Transverse colon (tissue), 3 donors: ENCODE data around the gene APEX2.

ENCODE experiments used
- POLR2A ChIP-seq: fragments of 450-650 bp; IDR thresholded peaks from one replicate; pipeline ENCODE4 v1.6.1; 2016; ENCODE audit warnings: antibody characterized with exemption, mild to moderate bottlenecking, moderate library complexity
- TF ChIP-seq, protein P1 (sequence below), 5 experiments: fragments of 200-600 bp in 3 of 5; fragments of 450-650 bp in 2 of 5; sonication (generic) in 3 of 5; IDR thresholded peaks; 1 replicate in 2 of 5; 2 replicates in 3 of 5; pipeline ENCODE4 v1.5.1; 2016 to 2017; ENCODE audit warnings: antibody characterized with exemption in 5 of 5, inconsistent platforms in 3 of 5, mild to moderate bottlenecking in 2 of 5, moderate library complexity in 1 of 5

DNA sequence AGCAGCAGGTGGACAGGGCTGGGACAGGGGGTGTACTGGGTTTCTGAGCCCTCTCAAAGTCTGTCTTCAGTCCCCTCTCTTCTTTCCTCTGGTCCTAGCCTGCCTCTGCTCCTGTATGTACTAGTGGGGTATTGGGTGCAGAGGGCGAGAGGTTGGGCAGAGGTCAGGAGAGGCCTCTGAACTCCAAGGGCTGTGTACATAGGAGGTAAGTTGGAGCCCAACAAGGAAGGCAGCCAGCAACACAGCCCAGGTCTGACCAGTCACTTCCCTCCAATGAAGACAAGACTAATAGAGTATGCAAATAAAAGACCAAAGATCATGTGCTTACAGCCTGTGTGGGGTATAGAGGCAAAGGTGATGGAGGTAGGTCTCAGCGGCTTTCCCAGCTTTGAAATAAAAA is 6.1 kb upstream of the APEX2 start, which contains the start of gene PFKFB1:
- no peak for TF ChIP-seq POLR2A
- TF ChIP-seq, protein P1, sequence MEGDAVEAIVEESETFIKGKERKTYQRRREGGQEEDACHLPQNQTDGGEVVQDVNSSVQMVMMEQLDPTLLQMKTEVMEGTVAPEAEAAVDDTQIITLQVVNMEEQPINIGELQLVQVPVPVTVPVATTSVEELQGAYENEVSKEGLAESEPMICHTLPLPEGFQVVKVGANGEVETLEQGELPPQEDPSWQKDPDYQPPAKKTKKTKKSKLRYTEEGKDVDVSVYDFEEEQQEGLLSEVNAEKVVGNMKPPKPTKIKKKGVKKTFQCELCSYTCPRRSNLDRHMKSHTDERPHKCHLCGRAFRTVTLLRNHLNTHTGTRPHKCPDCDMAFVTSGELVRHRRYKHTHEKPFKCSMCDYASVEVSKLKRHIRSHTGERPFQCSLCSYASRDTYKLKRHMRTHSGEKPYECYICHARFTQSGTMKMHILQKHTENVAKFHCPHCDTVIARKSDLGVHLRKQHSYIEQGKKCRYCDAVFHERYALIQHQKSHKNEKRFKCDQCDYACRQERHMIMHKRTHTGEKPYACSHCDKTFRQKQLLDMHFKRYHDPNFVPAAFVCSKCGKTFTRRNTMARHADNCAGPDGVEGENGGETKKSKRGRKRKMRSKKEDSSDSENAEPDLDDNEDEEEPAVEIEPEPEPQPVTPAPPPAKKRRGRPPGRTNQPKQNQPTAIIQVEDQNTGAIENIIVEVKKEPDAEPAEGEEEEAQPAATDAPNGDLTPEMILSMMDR (IDR thresholded peaks at IDR 0.05) = no peak
